GOT3 (cell line): ENCODE data around the gene RAD51B.
"Not testable (repeated sequence)": the region's sequence is repeated elsewhere in the genome, so short reads cannot be mapped to it uniquely, and the experiment has no call there.

Experiments
- DNase-seq: peaks from one replicate; lab custom pipeline; 2025; ENCODE audit warnings: mixed read lengths; lab: John Stamatoyannopoulos, UW

The RAD51B gene

DNA sequence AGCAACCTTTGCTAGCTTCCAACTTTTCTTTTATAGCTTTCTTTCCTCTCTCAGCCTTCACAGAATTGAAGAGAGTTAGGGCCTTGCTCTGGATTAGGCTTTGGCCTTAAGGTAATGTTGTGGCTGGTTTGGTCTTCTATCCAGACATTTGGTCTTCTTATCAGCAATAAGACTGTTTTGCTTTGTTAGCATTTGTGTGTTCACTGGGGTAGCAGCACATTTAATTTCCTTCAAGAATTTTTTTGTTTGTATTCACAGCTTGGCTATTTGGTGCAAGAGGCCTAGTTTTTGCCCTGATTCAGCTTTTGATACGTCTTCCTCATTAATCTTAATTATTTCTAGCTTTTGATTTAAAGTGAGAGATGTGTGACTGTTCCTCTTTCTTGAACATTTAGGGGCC lies 130.8 kb downstream of the RAD51B start:
- DNase-seq = no peak

DNA sequence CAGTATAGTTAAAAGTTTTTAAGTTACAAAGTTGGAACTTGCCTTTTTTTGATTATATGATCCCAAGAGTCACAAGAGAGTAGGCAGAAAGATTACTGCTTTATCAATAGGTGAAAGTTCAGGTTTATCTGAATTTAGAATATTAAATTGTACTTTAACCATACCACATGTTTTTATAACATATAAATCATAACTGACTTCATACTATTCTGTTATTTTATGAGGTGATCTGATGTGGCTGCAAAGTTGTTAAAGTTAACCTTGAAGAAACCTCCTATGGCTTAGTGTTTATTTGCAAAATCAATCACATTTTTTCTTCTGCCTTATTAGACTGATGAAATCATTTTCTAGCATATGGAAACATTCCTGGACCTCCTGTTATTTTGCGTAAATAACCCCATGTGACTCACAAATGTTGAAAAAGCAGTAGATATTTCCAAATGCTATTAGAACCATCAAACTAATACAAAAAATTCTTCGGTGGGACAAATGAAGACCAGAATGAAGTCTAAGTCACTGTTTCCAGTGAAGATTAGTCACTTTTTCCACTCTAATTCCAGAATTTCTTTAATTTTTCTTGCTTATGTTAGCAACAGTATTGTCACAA lies 132.1 kb downstream of the RAD51B start:
- no peak for DNase-seq

GRCh38 chr14:67952381-67952780 lies 132.8 kb downstream of the RAD51B start:
- no peak for DNase-seq

- DNase-seq = no peak
Measured at GRCh38 chr14:67952786-67953185, 133.2 kb downstream of the RAD51B start.

- no peak for DNase-seq
Measured at GRCh38 chr14:67955261-67955660, 135.7 kb downstream of the RAD51B start.

GRCh38 chr14:67957946-67958345 lies 138.4 kb downstream of the RAD51B start:
- DNase-seq = no peak

DNA sequence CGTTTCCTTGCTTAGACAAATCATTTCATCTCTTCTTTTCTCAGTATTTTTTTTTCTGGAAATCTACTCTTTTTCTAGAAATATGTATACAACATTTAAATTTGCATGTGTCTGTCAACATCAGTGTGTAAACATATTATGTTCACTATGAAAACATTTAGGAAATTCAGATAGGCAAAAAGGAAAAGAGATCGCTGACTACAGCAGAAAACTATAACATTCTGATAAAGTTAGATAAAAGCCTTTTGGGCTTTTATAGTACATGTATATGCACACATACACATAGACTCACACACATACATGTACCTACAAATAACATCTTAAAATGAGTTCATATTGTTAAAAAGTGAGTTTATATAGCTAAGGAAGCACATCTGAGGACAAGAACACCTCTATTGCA lies 142.1 kb downstream of the RAD51B start:
- no peak for DNase-seq

DNA sequence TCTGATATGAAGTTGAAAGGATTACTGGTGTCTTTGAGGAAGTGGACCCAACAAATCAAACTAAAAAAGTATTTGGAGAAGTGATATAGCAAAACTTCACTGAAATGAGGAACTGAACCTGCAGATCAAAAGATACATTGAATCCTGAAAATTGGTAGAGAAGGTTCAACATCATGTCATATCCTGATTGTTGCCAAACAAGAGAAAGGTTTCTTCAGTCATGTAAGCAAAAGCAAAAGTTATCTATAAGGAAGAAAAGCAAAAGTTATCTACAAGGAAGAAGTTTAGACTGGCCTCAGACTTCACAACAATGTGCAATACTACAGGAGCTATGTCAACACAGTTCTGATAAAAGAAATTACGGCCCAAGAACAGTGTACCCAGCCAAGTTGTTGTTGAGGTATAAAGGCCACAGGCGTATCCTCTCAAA lies 142.7 kb downstream of the RAD51B start:
- DNase-seq = no peak

GRCh38 chr14:67963545-67963944 lies 144.0 kb downstream of the RAD51B start:
- no peak for DNase-seq

DNA sequence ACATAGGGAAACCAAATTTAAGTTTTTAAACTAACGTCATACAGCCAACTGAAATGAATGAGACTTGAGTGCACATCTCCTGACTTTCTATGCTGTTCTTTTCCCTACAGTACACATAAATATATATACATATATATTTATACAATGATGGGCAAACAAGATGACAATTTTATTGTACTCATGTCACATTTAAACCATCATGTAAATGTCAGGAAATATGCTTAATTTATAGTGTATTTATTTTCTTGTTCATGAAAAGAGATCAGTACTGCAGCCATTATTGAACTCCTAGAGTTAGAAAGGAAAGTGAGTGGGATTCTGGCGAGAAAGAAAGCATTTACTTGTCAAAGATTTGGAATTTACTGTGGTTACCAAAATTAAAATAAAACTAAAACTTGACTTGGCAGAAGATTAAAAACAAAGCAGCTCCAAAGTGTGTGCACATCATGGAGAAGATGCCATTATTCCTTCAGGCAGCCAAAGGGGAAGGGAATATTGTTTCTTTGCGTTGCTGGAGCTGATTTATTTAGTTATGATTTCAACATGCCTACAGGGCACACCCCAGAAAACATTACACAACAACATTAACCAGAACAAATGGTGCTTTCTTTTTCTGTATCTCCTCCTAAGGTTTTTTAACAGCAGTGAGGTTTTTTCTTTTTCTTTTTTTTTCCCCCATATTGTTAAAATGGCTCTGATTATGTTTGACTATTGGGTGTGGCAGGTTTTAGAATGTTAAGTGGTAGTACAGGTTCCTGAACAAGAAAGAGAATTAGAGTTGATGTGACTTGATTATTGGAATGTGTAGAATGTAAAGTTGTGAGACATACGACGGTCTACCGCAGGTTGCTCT lies 144.6 kb downstream of the RAD51B start:
- DNase-seq = no peak

DNA sequence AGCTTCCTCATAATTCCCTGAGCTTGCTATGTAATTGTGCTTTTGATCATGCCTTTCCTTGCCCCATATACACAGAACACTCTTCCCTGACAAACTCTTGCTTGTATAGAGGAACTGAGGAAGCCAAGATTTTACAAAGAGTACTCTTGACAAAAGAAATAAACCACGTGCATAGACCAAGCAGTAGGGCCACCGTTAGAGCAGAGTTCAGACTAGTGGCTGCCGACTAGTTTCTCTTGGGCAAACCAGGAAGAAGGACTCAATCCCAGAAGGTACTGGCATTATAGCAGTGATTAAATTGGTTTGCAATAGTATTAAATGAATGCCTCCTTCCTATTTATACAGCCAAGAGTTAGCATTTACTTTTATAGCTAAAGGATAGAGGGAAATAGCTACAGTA lies 146.1 kb downstream of the RAD51B start:
- DNase-seq = no peak

- no peak for DNase-seq
Measured at GRCh38 chr14:67967206-67967605, 147.6 kb downstream of the RAD51B start.

DNA sequence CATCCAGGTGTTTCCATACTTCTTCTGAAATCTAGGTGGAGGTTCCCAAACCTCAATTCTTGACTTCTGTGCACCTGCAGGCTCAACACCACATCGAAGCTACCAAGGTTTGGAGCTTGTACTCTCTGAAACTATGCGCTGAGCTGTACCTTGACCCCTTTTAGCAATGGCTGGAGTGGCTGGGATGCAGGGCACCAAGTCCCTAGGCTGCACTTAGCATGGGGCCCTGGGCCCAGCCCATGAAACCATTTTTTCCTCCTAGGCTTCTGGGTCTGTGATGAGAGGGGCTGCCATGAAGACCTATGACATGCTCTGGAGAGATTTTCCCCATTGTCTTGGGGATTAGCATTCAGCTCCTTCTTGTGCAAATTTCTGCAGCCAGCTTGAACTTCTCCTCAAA lies 148.4 kb downstream of the RAD51B start:
- DNase-seq = not testable (repeated sequence)

GRCh38 chr14:67970923-67971322 lies 151.3 kb downstream of the RAD51B start:
- DNase-seq = no peak

DNA sequence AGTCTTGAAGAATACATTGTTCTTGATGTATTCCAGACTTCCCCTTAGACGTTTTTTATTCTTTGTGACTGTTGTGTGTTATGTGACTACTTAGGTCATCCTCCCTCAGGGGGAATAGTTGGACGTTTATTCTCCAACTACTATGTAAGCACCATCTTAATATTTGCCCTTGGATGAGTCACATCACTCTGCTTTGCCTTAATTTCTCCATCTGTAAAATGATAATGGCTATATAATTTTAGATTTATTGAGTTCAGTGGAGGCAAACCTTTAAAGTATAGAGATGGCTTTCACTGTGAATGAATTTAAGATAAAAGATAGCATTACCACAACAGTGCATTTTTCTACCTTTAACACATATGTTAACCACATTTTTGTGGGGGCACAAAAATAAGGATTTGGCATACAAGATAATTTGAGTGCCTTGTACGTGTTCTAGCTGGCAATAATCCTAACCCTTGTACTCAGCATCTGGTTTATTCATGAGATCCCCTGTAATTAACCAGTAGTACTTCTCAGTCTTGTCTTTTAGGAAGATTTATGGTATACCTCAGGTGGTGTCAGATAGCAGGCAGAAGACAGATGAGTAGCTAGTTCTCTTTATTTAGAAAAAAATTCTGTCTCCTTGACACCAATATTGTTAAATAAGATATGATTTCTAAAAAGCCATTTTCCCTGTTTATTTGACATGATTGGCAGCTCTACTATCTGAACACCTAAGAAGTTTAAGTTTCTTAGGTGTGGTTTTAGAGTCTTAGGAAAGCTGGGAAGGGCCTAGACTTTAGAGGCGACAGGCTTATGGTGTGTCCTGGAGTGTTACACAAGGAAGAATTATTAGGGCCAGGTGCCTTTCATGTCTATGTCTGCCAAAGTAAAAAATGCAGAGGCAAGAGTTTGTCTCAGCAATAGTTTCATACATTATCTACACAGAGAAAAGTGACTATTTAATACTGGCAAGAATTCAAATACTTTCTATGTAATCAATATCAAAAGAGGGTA lies 152.3 kb downstream of the RAD51B start:
- no peak for DNase-seq

- DNase-seq = no peak
Measured at GRCh38 chr14:67973436-67973835, 153.9 kb downstream of the RAD51B start.

- no peak for DNase-seq
Measured at GRCh38 chr14:67975470-67975869, 155.9 kb downstream of the RAD51B start.

DNA sequence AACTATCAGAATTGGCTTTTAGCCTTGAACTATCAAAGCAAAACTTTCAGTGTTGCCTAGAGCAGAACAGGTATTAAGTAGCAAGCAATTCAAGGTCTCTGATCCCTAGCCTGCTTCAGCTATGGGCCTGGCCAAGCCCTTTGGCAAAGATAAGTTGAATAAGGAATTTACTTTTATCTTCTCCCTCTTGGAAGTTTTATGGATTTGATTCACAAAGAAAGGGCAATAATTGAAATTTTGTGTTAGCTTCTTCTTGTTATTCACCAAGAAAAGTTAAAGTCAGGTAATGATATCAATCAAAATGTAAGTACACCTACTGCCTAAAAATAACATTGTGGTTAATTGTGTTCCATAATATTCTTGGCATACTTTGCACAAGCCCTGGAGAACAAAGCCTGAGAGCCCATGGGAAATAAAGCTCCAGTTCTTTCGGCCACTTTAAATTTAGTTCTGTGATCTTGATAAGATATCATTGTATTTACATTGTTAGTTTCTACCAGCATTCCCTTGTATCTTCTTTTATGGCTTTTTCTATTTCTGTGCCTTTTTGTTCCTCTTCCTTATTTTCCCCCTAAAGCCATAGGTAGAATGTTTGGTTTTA lies 158.0 kb downstream of the RAD51B start:
- no peak for DNase-seq

GRCh38 chr14:67978749-67979148 lies 159.2 kb downstream of the RAD51B start:
- no peak for DNase-seq

DNA sequence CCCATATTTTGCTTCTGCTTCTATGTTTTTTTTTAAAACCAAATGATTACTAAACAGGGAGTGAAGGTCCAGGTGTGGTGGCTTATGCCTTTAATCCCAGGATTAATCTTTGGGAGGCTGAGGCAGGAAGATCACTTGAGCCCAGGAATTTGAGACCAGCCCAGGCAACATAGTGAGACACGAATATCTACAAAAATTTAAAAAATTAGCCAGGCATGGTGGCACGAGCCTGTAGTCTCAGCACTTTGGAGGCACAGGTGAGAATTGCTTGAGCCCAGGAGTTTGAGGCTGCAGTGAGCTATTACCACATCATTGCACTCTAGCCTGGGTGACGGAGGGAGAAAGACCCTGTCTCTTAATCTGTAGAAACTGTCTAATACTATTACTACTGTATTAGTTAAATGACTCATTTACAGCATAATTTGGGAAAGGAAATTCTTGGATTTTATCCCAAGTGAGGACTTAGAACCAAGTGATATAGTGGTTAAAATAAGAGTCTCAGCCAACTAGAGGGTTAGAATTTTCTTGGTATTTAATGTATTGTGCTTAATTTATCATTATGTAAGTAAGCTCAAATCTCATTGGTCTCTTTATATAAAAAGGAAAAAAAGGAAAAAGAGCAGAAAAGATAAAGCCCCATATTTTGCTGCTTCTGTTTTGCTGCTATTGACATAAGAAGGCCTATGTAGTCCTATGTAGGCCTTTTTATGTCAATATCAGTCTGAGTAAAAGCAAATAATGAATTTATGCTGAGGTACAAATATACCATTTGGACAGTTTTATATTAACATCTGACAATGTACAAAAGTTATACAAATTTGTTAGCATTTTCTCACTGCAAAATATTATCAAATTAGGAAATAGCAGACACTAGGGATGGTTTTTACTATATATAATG lies 163.4 kb downstream of the RAD51B start:
- DNase-seq = no peak

- no peak for DNase-seq
Measured at GRCh38 chr14:67984274-67984673, 164.7 kb downstream of the RAD51B start.
